Measurements from ENCODE around the gene ITGB1BP2.
A peak's percentile ranks its signal among the peaks of the same experiment; 100 is the strongest.

GRCh38 chrX:71253253-71254091 lies 48.1 kb upstream of the ITGB1BP2 start:
- TF ChIP-seq, protein P1, sequence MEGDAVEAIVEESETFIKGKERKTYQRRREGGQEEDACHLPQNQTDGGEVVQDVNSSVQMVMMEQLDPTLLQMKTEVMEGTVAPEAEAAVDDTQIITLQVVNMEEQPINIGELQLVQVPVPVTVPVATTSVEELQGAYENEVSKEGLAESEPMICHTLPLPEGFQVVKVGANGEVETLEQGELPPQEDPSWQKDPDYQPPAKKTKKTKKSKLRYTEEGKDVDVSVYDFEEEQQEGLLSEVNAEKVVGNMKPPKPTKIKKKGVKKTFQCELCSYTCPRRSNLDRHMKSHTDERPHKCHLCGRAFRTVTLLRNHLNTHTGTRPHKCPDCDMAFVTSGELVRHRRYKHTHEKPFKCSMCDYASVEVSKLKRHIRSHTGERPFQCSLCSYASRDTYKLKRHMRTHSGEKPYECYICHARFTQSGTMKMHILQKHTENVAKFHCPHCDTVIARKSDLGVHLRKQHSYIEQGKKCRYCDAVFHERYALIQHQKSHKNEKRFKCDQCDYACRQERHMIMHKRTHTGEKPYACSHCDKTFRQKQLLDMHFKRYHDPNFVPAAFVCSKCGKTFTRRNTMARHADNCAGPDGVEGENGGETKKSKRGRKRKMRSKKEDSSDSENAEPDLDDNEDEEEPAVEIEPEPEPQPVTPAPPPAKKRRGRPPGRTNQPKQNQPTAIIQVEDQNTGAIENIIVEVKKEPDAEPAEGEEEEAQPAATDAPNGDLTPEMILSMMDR (conservative IDR thresholded peaks at IDR 0.05) = peak; percentile 52
- no peak for TF ChIP-seq ZFX (IDR thresholded peaks at IDR 0.05)

Measured in C4-2B (cell line).